ENCODE measurements around the gene IFT172. TPM values are rescaled to one million over a fixed set of nuclear protein-coding genes. Genes with fewer than 3 reads are reported as not detected.
A peak's percentile ranks its signal among the peaks of the same experiment; 100 is the strongest.

The IFT172 gene
- polyA plus RNA-seq, 1 experiment, result 20.4 TPM

DNA sequence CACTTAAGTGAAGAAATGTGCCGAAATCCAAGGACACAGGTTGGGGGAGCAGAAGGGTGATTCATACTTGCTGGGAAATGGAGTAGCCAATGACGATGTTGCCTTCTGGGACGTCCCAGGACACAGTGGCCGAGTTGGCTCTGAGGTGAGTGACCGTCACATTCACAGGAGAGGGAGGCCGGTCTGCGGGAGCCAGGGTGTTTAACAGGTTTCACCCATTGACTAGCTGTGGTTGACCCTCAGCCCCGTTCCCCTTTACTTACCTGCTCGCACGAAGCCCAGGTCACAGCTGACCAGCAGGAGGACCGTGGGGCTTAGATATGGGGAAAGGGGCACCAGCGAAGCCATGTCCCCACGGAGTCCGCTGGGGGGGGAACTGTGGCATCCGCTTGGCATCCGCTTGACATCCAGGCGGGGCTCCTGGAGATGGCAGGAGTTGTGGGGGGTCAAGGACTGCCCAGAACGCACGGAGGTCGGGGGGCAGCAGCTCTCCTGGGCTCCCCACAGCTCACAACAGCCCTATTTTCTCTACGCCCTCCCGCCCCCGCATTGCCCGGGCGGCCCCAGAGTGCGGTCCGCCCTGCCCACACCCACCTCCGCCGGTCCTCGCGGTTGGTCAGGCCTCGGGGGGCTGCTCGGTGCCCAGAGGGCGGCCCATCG lies 4.9 kb upstream of the IFT172 start:
- TF ChIP-seq, protein P1, sequence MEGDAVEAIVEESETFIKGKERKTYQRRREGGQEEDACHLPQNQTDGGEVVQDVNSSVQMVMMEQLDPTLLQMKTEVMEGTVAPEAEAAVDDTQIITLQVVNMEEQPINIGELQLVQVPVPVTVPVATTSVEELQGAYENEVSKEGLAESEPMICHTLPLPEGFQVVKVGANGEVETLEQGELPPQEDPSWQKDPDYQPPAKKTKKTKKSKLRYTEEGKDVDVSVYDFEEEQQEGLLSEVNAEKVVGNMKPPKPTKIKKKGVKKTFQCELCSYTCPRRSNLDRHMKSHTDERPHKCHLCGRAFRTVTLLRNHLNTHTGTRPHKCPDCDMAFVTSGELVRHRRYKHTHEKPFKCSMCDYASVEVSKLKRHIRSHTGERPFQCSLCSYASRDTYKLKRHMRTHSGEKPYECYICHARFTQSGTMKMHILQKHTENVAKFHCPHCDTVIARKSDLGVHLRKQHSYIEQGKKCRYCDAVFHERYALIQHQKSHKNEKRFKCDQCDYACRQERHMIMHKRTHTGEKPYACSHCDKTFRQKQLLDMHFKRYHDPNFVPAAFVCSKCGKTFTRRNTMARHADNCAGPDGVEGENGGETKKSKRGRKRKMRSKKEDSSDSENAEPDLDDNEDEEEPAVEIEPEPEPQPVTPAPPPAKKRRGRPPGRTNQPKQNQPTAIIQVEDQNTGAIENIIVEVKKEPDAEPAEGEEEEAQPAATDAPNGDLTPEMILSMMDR (IDR thresholded peaks at IDR 0.05; ENCODE audit: low read depth, low read length), result no peak
- H3K9me3 ChIP-seq (ENCODE audit: control insufficient read depth, insufficient read depth, low read length), result no peaks in the 10 kb centered on the region
- POLR2A ChIA-PET, result no interaction called here
- peak overlapping the region; percentile 73 for H3K4me3 ChIP-seq (ENCODE audit: low read depth, low read length)
- H3K27me3 ChIP-seq (ENCODE audit: control insufficient read depth, insufficient read depth, low read length), result peaks cover 4% of the 10 kb centered on the region
- no peak for DNase-seq (ENCODE audit: low read depth, low spot score)
- CTCF ChIA-PET, result interaction anchor here (1.1 kb wide), 1 partner anchor 189 kb away, joined by 3 read pairs; no protein-coding TSS in a partner anchor
- H3K27ac ChIP-seq (ENCODE audit: low read depth, low read length), result peak overlapping the region; percentile 11

- ChIA-PET POLR2A (no interaction called here), CTCF (interaction anchor here (1.1 kb wide), 1 partner anchor 189 kb away, joined by 3 read pairs; no protein-coding TSS in a partner anchor)
- peak overlapping the region; percentile 73 for H3K4me3 ChIP-seq (ENCODE audit: low read depth, low read length)
- no peaks in the 10 kb centered on the region for H3K9me3 ChIP-seq (ENCODE audit: control insufficient read depth, insufficient read depth, low read length)
- no peak for DNase-seq (ENCODE audit: low read depth, low spot score)
- TF ChIP-seq, protein P1 (IDR thresholded peaks at IDR 0.05; ENCODE audit: low read depth, low read length), result no peak
- peak overlapping the region; percentile 11 for H3K27ac ChIP-seq (ENCODE audit: low read depth, low read length)
- H3K27me3 ChIP-seq (ENCODE audit: control insufficient read depth, insufficient read depth, low read length), result peaks cover 4% of the 10 kb centered on the region
These were observed 4.4 kb upstream of the IFT172 start for GRCh38 chr2:27493948-27494283.

DNA sequence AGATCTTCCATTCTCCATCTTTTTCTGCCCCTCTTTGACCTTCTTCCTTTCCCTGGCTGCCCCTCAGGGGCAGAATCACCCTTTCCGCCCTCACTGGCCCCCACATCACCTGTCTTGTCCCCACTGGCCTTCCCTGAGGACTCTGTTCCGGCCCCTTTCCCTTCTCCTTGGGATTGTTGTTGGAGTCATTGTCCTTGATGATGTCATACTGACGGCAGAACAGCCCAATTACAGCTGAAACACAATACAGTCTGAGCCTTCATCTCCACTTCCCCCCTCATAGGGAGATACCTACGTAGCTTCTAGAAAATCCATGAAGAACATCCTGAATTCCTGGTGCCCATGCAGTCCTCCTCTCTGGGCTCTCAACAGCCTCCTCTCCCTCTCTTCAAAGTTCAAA lies 3.0 kb upstream of the IFT172 start:
- no peak for DNase-seq (ENCODE audit: low read depth, low spot score)
- no peaks in the 10 kb centered on the region for H3K27me3 ChIP-seq (ENCODE audit: control insufficient read depth, insufficient read depth, low read length)
- CTCF ChIA-PET, result interaction anchor here (1.0 kb wide), 1 partner anchor 192 kb away, joined by 3 read pairs; no protein-coding TSS in a partner anchor
- H3K4me3 ChIP-seq (ENCODE audit: low read depth, low read length), result no peak overlapping the region
- no peaks in the 10 kb centered on the region for H3K9me3 ChIP-seq (ENCODE audit: control insufficient read depth, insufficient read depth, low read length)
- POLR2A ChIA-PET, result no interaction called here
- TF ChIP-seq, protein P1 (IDR thresholded peaks at IDR 0.05; ENCODE audit: low read depth, low read length), result no peak
- H3K27ac ChIP-seq (ENCODE audit: low read depth, low read length), result no peak overlapping the region

GRCh38 chr2:27489118-27489497 lies 435 bp downstream of the IFT172 start:
- no peak for DNase-seq (ENCODE audit: low read depth, low spot score)
- ChIA-PET CTCF (interaction anchor here (0.7 to 1.5 kb wide), 2 partner anchors 60 to 194 kb away, joined by 3 read pairs; no protein-coding TSS in a partner anchor), POLR2A (no interaction called here)
- Histone ChIP-seq H3K4me3 (ENCODE audit: low read depth, low read length) (peak overlapping the region; percentile 88), H3K9me3 (ENCODE audit: control insufficient read depth, insufficient read depth, low read length) (no peaks in the 10 kb centered on the region), H3K27me3 (ENCODE audit: control insufficient read depth, insufficient read depth, low read length) (no peaks in the 10 kb centered on the region), H3K27ac (ENCODE audit: low read depth, low read length) (no peak overlapping the region)
- TF ChIP-seq, protein P1 (IDR thresholded peaks at IDR 0.05; ENCODE audit: low read depth, low read length), result no peak; the same call in 1 of the 2 replicates

DNA sequence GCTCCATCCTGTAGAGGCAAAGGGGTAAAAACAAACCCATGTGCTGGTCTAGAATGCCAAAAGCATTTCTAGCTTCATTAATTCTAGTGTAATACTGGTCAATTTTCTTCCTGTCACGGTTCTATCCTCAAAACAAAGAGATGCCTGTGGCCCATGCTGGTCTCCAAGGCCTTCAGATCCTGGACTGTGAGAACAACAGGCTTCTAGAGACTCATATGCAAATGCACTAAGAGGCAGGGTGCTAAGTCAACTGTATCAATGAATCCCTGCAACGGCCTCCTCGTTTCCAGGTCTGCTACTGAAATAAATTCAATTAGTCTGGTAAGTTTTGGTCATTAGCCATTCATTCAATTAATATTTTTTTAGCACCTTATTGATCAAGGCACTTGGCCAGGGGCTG lies 4.0 kb downstream of the IFT172 start:
- no peaks in the 10 kb centered on the region for H3K9me3 ChIP-seq (ENCODE audit: control insufficient read depth, insufficient read depth, low read length)
- DNase-seq (ENCODE audit: low read depth, low spot score), result no peak
- ChIA-PET POLR2A (no interaction called here), CTCF (no interaction called here)
- H3K4me3 ChIP-seq (ENCODE audit: low read depth, low read length), result no peak overlapping the region
- H3K27ac ChIP-seq (ENCODE audit: low read depth, low read length), result no peak overlapping the region
- no peaks in the 10 kb centered on the region for H3K27me3 ChIP-seq (ENCODE audit: control insufficient read depth, insufficient read depth, low read length)
- TF ChIP-seq, protein P1 (IDR thresholded peaks at IDR 0.05; ENCODE audit: low read depth, low read length), result no peak

All from AG04450 (cell line).